PC-9 (cell line): ENCODE data around the gene MON1B.

Experiments
- CTCF ChIP-seq: fragments of 200-600 bp; sonication (generic); conservative IDR thresholded peaks from 2 replicates; pipeline ENCODE4 v1.6.1; 2017; ENCODE audit warnings: mixed run types, antibody characterized with exemption, mild to moderate bottlenecking, moderate library complexity
- EZH2 ChIP-seq: fragments of 200-600 bp; sonication (generic); IDR thresholded peaks from 2 replicates; pipeline ENCODE4 v1.8.0; 2017; ENCODE audit warnings: antibody characterized with exemption, low read depth

DNA sequence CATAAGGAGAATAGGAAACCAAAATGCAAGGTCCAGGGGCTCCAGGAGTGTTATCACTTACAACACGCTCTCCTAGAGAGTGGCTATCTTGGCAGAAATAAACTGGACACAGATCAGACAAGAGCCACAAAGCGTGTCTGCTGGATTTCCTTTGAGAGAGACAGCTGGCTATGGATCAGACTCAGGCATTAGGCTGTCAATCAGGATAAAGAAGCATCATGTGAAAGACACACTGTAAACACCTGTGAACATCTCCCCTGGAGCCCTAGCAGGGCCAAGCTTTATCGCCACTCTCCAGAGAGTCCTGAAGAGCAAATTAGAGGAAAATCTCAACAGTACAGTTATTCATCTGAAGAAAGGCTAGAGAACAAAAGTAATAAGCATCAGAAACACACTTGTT is 34.2 kb downstream of the MON1B start:
- TF ChIP-seq CTCF (no peak), EZH2 (no peak)
